Right atrium auricular region (tissue), 2 donors: ENCODE data around the gene PDZRN3. TPM values are rescaled to one million over a fixed set of nuclear protein-coding genes. Genes with fewer than 3 reads are reported as not detected.
A peak's percentile ranks its signal among the peaks of the same experiment; 100 is the strongest.

Experiments
- DNase-seq: peaks from one replicate; pipeline ENCODE4 v3.0.0-alpha.2; 2019; ENCODE audit warnings: low spot score
- H3K27ac ChIP-seq, 2 donors: fragments of 200-600 bp; sonication (generic); 1 replicate in 1 of 2; 2 replicates in 1 of 2; pipeline ENCODE4 v1.5.1; 2016 to 2019
- H3K27me3 ChIP-seq, 2 donors: fragments of 200-600 bp; sonication (generic); one replicate each; pipeline versions ENCODE4 v1.5.1 to v1.6.0; 2017 to 2019
- H3K36me3 ChIP-seq: fragments of 200-600 bp; sonication (generic); one replicate; pipeline ENCODE4 v1.5.1; 2016
- H3K4me1 ChIP-seq, 2 donors: fragments of 200-600 bp; sonication (generic); one replicate each; pipeline versions ENCODE4 v1.5.1 to v1.6.0; 2017 to 2019
- H3K4me3 ChIP-seq, 2 donors: fragments of 200-600 bp; sonication (generic); 1 replicate in 1 of 2; 2 replicates in 1 of 2; pipeline ENCODE4 v1.5.1; 2017 to 2019; ENCODE audit warnings: mild to moderate bottlenecking in 1 of 2, moderate library complexity in 1 of 2
- H3K9me3 ChIP-seq, 2 donors: fragments of 200-600 bp; sonication (generic); one replicate each; pipeline ENCODE4 v1.5.1; 2019
- total RNA-seq, 2 donors: library from RNA; depleted of rRNA; stranded (reverse); fragments of >200 nt; gene quantifications; one replicate each; pipeline ENCODE4 v1.1.0, GENCODE V29; 2016
- TF ChIP-seq, protein P1 (sequence below), 2 donors: fragments of 200-600 bp; sonication (generic); IDR thresholded peaks; one replicate each; pipeline ENCODE4 v1.5.1; 2019; ENCODE audit warnings: antibody characterized with exemption in 2 of 2

Gene PDZRN3
- total RNA-seq = 10 to 100 TPM; 66.8 to 87.4 TPM

DNA sequence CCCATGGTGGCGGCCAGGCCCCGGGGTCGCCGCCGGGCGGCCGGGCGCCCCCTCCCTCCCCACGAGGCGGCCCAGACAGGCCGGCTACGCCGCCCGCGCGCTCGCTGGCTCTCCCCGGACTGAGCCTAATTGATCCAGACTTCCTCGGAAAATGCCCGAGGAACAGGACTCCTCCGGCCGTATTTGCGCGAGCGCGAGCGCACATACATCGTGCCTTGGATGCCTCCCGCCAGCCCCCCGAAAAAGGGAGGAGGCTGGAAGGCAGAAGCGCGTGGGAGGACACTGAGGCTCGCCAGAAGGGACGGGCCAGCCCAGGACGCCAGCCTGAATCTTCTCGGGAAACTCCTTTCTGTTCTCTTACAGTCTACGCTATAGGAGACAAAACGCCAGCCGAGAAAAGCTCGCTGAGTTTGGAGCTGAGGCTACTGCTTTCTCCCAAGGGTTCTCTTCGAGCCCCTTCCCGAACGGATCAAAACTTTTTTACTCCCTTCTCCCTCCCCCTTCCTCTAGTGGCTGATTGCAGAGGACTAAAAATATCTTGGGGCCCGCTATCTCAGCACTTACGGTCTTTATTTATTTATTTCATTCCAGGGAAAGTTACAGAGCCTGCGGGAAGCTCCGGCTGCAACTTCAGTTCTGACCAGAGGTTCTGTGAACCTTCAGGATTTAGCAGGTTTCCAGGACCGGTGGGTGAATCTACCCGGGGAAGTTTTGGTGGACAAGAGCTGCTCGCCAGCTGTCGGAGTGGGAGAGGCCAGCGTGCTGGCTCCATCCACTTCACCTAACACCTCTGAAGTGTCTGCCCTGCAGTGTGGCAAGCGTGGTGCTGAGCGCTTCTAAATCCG lies at the start of gene PDZRN3:
Gene PDZRN3, minus strand, starts transcription at position 121 of the 845 bp plus-strand sequence.
- Histone ChIP-seq H3K9me3 (no peaks in the 10 kb centered on the region), H3K4me1 (peaks cover 0 to 56% of the 10 kb centered on the region in 2 donors), H3K4me3 (peak within 1 kb of the TSS; percentile 62), H3K27ac (peak within 1 kb of the TSS; percentile 89 to 96), H3K36me3 (no peaks in the 10 kb centered on the region), H3K27me3 (no peaks in the 10 kb centered on the region)
- no peak for DNase-seq
- TF ChIP-seq, protein P1, sequence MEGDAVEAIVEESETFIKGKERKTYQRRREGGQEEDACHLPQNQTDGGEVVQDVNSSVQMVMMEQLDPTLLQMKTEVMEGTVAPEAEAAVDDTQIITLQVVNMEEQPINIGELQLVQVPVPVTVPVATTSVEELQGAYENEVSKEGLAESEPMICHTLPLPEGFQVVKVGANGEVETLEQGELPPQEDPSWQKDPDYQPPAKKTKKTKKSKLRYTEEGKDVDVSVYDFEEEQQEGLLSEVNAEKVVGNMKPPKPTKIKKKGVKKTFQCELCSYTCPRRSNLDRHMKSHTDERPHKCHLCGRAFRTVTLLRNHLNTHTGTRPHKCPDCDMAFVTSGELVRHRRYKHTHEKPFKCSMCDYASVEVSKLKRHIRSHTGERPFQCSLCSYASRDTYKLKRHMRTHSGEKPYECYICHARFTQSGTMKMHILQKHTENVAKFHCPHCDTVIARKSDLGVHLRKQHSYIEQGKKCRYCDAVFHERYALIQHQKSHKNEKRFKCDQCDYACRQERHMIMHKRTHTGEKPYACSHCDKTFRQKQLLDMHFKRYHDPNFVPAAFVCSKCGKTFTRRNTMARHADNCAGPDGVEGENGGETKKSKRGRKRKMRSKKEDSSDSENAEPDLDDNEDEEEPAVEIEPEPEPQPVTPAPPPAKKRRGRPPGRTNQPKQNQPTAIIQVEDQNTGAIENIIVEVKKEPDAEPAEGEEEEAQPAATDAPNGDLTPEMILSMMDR (IDR thresholded peaks at IDR 0.05) = no peak

DNA sequence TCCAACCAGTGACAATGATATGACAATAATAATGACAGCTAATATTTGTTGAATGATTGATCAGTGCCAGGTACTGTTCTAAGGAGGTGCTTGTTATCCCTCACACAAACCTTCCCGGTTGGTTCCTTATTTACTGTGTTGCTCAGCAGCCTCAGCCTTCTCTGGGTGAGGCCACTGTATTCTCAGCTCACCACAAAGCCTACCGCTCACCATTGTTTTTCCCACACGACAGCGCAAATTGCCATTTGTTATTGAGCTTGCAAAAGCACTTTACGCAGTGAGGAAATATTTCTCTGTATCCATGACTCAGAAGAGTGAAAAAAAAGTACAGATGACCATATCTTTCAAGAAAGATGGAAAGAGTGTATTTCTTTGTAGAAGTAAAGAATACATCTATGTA lies 49.5 kb upstream of the PDZRN3 start:
- no peak overlapping the region for H3K4me3 ChIP-seq
- no peaks in the 10 kb centered on the region for H3K9me3 ChIP-seq
- no peaks in the 10 kb centered on the region for H3K27me3 ChIP-seq
- H3K36me3 ChIP-seq = no peaks in the 10 kb centered on the region
- H3K4me1 ChIP-seq = no peaks in the 10 kb centered on the region
- no peak for DNase-seq
- TF ChIP-seq, protein P1 (IDR thresholded peaks at IDR 0.05) = no peak
- H3K27ac ChIP-seq = no peak overlapping the region

DNA sequence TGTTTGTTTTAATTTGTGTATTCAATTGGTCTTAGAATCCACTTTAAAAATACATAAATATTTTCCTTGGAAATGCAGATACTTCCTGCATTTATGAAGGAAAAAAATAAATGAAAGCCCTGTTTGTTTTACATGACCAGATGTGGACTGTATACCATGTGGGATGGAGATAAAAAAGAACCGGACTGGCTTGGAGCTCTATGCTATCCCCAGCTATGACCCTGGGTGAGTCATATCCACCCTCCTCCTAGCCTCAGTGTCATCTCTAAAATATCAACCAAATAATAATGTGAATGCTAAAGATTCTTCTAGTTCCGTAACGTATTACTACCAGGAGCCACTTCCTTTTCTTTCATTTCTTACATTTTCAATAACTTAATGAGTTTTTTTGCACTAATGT lies 44.5 kb upstream of the PDZRN3 start:
- DNase-seq = no peak
- Histone ChIP-seq H3K36me3 (no peaks in the 10 kb centered on the region), H3K9me3 (no peaks in the 10 kb centered on the region), H3K27me3 (no peaks in the 10 kb centered on the region), H3K4me3 (no peak overlapping the region), H3K4me1 (no peaks in the 10 kb centered on the region), H3K27ac (no peak overlapping the region)
- TF ChIP-seq, protein P1 (IDR thresholded peaks at IDR 0.05) = no peak

- Histone ChIP-seq H3K27me3 (no peaks in the 10 kb centered on the region), H3K36me3 (no peaks in the 10 kb centered on the region), H3K4me1 (no peaks in the 10 kb centered on the region), H3K9me3 (no peaks in the 10 kb centered on the region), H3K27ac (no peak overlapping the region), H3K4me3 (no peak overlapping the region)
- TF ChIP-seq, protein P1 (IDR thresholded peaks at IDR 0.05) = no peak
- DNase-seq = no peak
These were observed 43.6 kb upstream of the PDZRN3 start for GRCh38 chr3:73668391-73668790.

DNA sequence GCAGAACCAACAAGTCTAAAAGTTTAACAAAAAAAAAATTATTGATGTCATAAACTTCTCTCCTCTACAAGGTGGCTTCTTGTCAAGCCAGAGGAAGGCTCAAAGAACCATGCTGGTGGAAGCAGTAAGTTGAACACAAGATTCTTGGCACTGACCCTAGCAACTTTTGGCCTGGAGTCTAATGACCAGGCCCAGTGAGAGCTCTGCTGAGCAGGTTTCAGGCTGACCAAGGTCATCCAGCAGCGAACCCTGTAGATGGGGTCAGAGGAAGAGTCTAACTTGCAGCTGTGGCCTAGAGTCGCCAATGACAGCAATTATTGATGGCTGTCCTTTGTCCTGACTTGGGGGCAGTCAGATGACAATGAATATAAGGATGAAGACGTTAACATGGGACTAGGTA lies 43.1 kb upstream of the PDZRN3 start:
- DNase-seq = no peak
- H3K27ac ChIP-seq = no peak overlapping the region
- no peaks in the 10 kb centered on the region for H3K36me3 ChIP-seq
- no peak overlapping the region for H3K4me3 ChIP-seq
- H3K4me1 ChIP-seq = no peaks in the 10 kb centered on the region
- TF ChIP-seq, protein P1 (IDR thresholded peaks at IDR 0.05) = no peak
- no peaks in the 10 kb centered on the region for H3K27me3 ChIP-seq
- no peaks in the 10 kb centered on the region for H3K9me3 ChIP-seq
